K562 (cell line): ENCODE measurements around the gene ARHGAP18. TPM values are rescaled to one million over a fixed set of nuclear protein-coding genes. Genes with fewer than 3 reads are reported as not detected.

ENCODE experiments used
- ATAC-seq: fragments of 200-7000 bp; cut with Tn5 transposase; 3 replicates; pipeline ENCODE4 v1.9.1; 2020; ENCODE audit warnings: moderate library complexity
- BruUV-seq: library from RNA; stranded (reverse); fragments of 400-500 nt; replicated peaks from 2 replicates; lab custom pipeline; 2021; lab: Mats Ljungman, UMichigan
- CTCF ChIA-PET: fragments of 300-600 bp; formaldehyde crosslinking; extraction: SDS; loops from one replicate; lab custom pipeline; 2021; ENCODE audit warnings: low intra/inter-chr PET ratio; lab: Yijun Ruan, JAX
- POLR2A ChIA-PET: fragments of 300-600, 350-650 bp; sonication (Branson Sonifier 250); formaldehyde crosslinking; extraction: SDS; loops from one replicate; lab custom pipeline; 2021; ENCODE audit warnings: antibody characterized with exemption, inconsistent platforms; lab: Yijun Ruan, JAX
- DNase-seq, 4 experiments: peaks; one replicate each; pipeline versions ENCODE4 v3.0.0 to v3.0.0-alpha.2; 2011 to 2018; ENCODE audit warnings: low spot score in 3 of 4, mixed read lengths in 3 of 4; ENCODE audit errors: extremely low read depth in 1 of 4
- FAIRE-seq: peaks from 2 replicates; lab custom pipeline; 2011; peaks lifted over from hg19 to GRCh38; lab: Jason Lieb, UNC
- H2AFZ ChIP-seq: 2 replicates; pipeline ENCODE4 v1.6.0; 2011; ENCODE audit warnings: low read depth, low read length, control low read depth, inconsistent platforms
- H3K27ac ChIP-seq: fragments of 200-600 bp; 3 replicates; pipeline ENCODE4 v1.8.0; 2011; ENCODE audit warnings: low read depth, mild to moderate bottlenecking, control low read depth, inconsistent platforms, low read length, moderate library complexity, mixed read lengths; ENCODE audit errors: extremely low read depth
- H3K27me3 ChIP-seq, 2 experiments: fragments of 300-600 bp in 1 of 2; 2 replicates in 1 of 2; 3 replicates in 1 of 2; pipeline versions ENCODE4 v1.6.0 to v1.8.0; 2011; ENCODE audit warnings: inconsistent platforms in 2 of 2, low read length in 2 of 2, mild to moderate bottlenecking in 1 of 2, mixed read lengths in 1 of 2, moderate library complexity in 1 of 2; ENCODE audit not compliant: control insufficient read depth in 2 of 2, insufficient read depth in 2 of 2
- H3K36me3 ChIP-seq: fragments of 300-600 bp; 3 replicates; pipeline ENCODE4 v1.8.0; 2011; ENCODE audit warnings: mild to moderate bottlenecking, low read length, inconsistent platforms; ENCODE audit not compliant: control insufficient read depth, insufficient read depth
- H3K4me1 ChIP-seq, 2 experiments: fragments of 200-600 bp in 1 of 2; replicated peaks in 1 of 2; 2 replicates in 1 of 2; 3 replicates in 1 of 2; pipeline versions ENCODE4 v1.5.1 to v1.8.0; 2011; ENCODE audit warnings: inconsistent platforms in 2 of 2, low read length in 2 of 2, mild to moderate bottlenecking in 1 of 2, mixed read lengths in 1 of 2, moderate library complexity in 1 of 2; ENCODE audit not compliant: control insufficient read depth in 2 of 2, insufficient read depth in 2 of 2
- H3K4me2 ChIP-seq: 2 replicates; pipeline ENCODE4 v1.6.1; 2011; ENCODE audit warnings: low read length, control low read depth, inconsistent platforms, mixed read lengths; ENCODE audit not compliant: insufficient read depth
- H3K4me3 ChIP-seq: fragments of 200-600 bp; sonication (generic), shearing (Covaris generic); 2 replicates; pipeline ENCODE4 v1.5.1; 2016; ENCODE audit warnings: control low read depth, inconsistent platforms
- H3K79me2 ChIP-seq: fragments of 200-600 bp; 3 replicates; pipeline ENCODE4 v1.8.0; 2011; ENCODE audit warnings: low read length, inconsistent platforms; ENCODE audit not compliant: control insufficient read depth, insufficient read depth
- H3K9ac ChIP-seq, 2 experiments: 2 replicates each; pipeline versions ENCODE4 v1.6.0 to v1.6.1; 2011; ENCODE audit warnings: low read depth in 2 of 2, low read length in 2 of 2, control low read depth in 1 of 2, inconsistent platforms in 1 of 2, mild to moderate bottlenecking in 1 of 2, mixed read lengths in 1 of 2; ENCODE audit not compliant: insufficient read depth in 1 of 2
- H3K9me1 ChIP-seq: one replicate; pipeline ENCODE4 v1.6.0; 2011; ENCODE audit warnings: inconsistent platforms, mild to moderate bottlenecking, low read length, moderate library complexity; ENCODE audit not compliant: control insufficient read depth, insufficient read depth
- H3K9me3 ChIP-seq: replicated peaks from 2 replicates; pipeline ENCODE4 v1.5.1; 2011; ENCODE audit warnings: low read depth, low read length, inconsistent platforms; ENCODE audit not compliant: control insufficient read depth, insufficient read depth
- H4K20me1 ChIP-seq: replicated peaks from 2 replicates; pipeline ENCODE4 v1.6.1; 2011; ENCODE audit warnings: low read length, inconsistent platforms, mixed read lengths; ENCODE audit not compliant: control insufficient read depth, insufficient read depth
- BCL6 ChIP-seq: fragments of 250-450 bp; sonication (Bioruptor Pico); IDR thresholded peaks from 2 replicates; pipeline ENCODE4 v1.4.0; 2020
- COPS2 ChIP-seq: fragments of 450-650 bp; conservative IDR thresholded peaks from 2 replicates; pipeline ENCODE4 v1.6.1; 2016; ENCODE audit warnings: mild to moderate bottlenecking, moderate library complexity
- CREB1 ChIP-seq, 2 experiments: sonication (generic) in 1 of 2; formaldehyde crosslinking in 1 of 2; IDR thresholded peaks; 2 replicates each; pipeline versions ENCODE4 v1.6.1 to v1.8.0; 2012 to 2022; ENCODE audit warnings: inconsistent platforms in 1 of 2, mild to moderate bottlenecking in 1 of 2, missing genetic modification reagents in 1 of 2, moderate library complexity in 1 of 2
- ELF2 ChIP-seq: fragments of 250-450 bp; sonication (Bioruptor Pico); IDR thresholded peaks from 2 replicates; pipeline ENCODE4 v1.5.0; 2021; ENCODE audit warnings: mild to moderate bottlenecking
- FOXM1 ChIP-seq, 2 experiments: fragments of 450-650 bp in 1 of 2; sonication (generic) in 1 of 2; formaldehyde crosslinking in 1 of 2; IDR thresholded peaks; 2 replicates each; pipeline versions ENCODE4 v1.6.1 to v1.9.0; 2017 to 2022; ENCODE audit warnings: low read depth in 2 of 2, mild to moderate bottlenecking in 2 of 2, missing genetic modification reagents in 1 of 2, moderate library complexity in 1 of 2
- HNRNPK ChIP-seq: fragments of 200-400 bp; formaldehyde crosslinking; IDR thresholded peaks from one replicate; pipeline ENCODE4 v1.6.1; 2018; ENCODE audit warnings: mild to moderate bottlenecking, low read depth, low read length; ENCODE audit not compliant: poor library complexity, severe bottlenecking
- MAFK ChIP-seq: IDR thresholded peaks from 2 replicates; pipeline ENCODE4 v1.6.1; 2011; ENCODE audit warnings: low read length, improper control_type of control experiment
- MBD1 ChIP-seq: fragments of 250-450 bp; sonication (Bioruptor Pico); IDR thresholded peaks from 2 replicates; pipeline ENCODE4 v1.8.0; 2022; ENCODE audit warnings: inconsistent platforms
- RAD21 ChIP-seq, 2 experiments: fragments of 250-450 bp in 1 of 2; fragments of 450-650 bp in 1 of 2; sonication (Bioruptor Pico) in 1 of 2; formaldehyde crosslinking in 1 of 2; IDR thresholded peaks in 1 of 2; conservative IDR thresholded peaks in 1 of 2; 2 replicates each; pipeline versions ENCODE4 v1.4.0 to v1.8.0; 2020 to 2022; ENCODE audit warnings: mild to moderate bottlenecking in 2 of 2, moderate library complexity in 1 of 2
- SLC30A9 ChIP-seq: fragments of 250-450 bp; sonication (Bioruptor Pico); IDR thresholded peaks from 2 replicates; pipeline ENCODE4 v1.8.0; 2022; ENCODE audit warnings: mild to moderate bottlenecking, moderate library complexity
- TFAP4 ChIP-seq: sonication (generic); formaldehyde crosslinking; IDR thresholded peaks from 2 replicates; pipeline ENCODE4 v1.8.0; 2022; ENCODE audit warnings: missing genetic modification reagents, mild to moderate bottlenecking, moderate library complexity, borderline replicate concordance
- WGBS: fragments of 100-300 bp; shearing (Covaris generic); methylation state at CpG from one replicate; pipeline ENCODE4 v1.1.6; 2016; ENCODE audit warnings: low coverage, mixed read lengths; ENCODE audit not compliant: insufficient coverage; ENCODE audit errors: missing lambda C conversion rate; 5-methylcytosine and 5-hydroxymethylcytosine counted together
- in situ Hi-C: fragments of 300-500 bp; cut with MboI; formaldehyde crosslinking; loops from 4 replicates; pipeline ENCODE4 v1.15.0; 2018; ENCODE audit warnings: inconsistent platforms, mixed read lengths
- intact Hi-C: fragments of 100-400 bp; cut with micrococcal nuclease; formaldehyde crosslinking; loops from 2 replicates; pipeline ENCODE4 v1.14.2; 2022
- polyA plus RNA-seq, 8 experiments: library from polyadenylated mRNA; depleted of rRNA in 4 of 8; stranded (reverse) in 5 of 8; unstranded in 3 of 8; fragments of >200 nt; fragmentation: Nextera tagmentation in 2 of 8; fragmentation: Illumina TruSeq in 1 of 8; extraction: Ambion mirVana in 2 of 8; extraction: Trizol in 1 of 8; gene quantifications; 2 replicates each; pipeline versions ENCODE4 v1.2.1 to v1.2.3, GENCODE V29; 2011 to 2014; ENCODE audit warnings: inconsistent platforms in 1 of 8, missing spikeins in 1 of 8
- total RNA-seq, 7 experiments: library from RNA; depleted of rRNA in 6 of 7; stranded (reverse); fragments of >200 nt in 6 of 7; fragmentation: Illumina TruSeq in 2 of 7; extraction: Trizol in 2 of 7; gene quantifications; 2 replicates each; pipeline versions ENCODE4 v1.2.1 to v1.2.3, GENCODE V29; 2011 to 2021; ENCODE audit warnings: low replicate concordance in 1 of 7
- TF ChIP-seq, protein P1 (sequence below): fragments of 450-650 bp; formaldehyde crosslinking; IDR thresholded peaks from 2 replicates; pipeline ENCODE4 v1.4.0; 2020; ENCODE audit warnings: mild to moderate bottlenecking

Gene ARHGAP18
- total and polyA plus RNA-seq, 9 of the 15 experiments (the other 6 are each of a cell fraction or from before 2014, with no cell fraction given) = 13.3 to 29.7 (median 21.1) TPM

GRCh38 chr6:129653229-129653628 lies 56.7 kb downstream of the ARHGAP18 start:
- 45% methylated on average over 2 of the region's 2 CpGs for WGBS
- DNase-seq (no peak), FAIRE-seq (no peak), ATAC-seq (no peak)
- no peak overlapping the region for H3K4me3 ChIP-seq
- BruUV-seq = no TSS peak
- H3K4me1 ChIP-seq = peaks cover 3 to 4% of the 10 kb centered on the region in 2 experiments; a peak in 3 of 5 replicates
- H3K4me2 ChIP-seq = no peak overlapping the region
- in situ Hi-C loops (no loop called here), intact Hi-C loops (no loop called here)
- H3K9ac ChIP-seq = no peak overlapping the region
- H2AFZ ChIP-seq = no peak overlapping the region
- CTCF ChIA-PET = no interaction called here
- H3K9me1 ChIP-seq = no peaks in the 10 kb centered on the region
- no peaks in the 10 kb centered on the region for H3K27me3 ChIP-seq
- H3K79me2 ChIP-seq = peaks cover 18% of the 10 kb centered on the region; the same call in 2 of the 3 replicates
- TF ChIP-seq HNRNPK (no peak), TFAP4 (no peak), SLC30A9 (no peak), BCL6 (CRISPR knock-in tag) (no peak)
- H3K36me3 ChIP-seq = no peaks in the 10 kb centered on the region; the same call in 2 of the 3 replicates
- H3K27ac ChIP-seq = no peak overlapping the region
- H4K20me1 ChIP-seq = no peaks in the 10 kb centered on the region
- POLR2A ChIA-PET = interaction anchor here (0.6 to 2.0 kb wide), 6 partner anchors 8 to 54 kb away, joined by 3 to 10 read pairs (median 4); no protein-coding TSS in a partner anchor
- no peaks in the 10 kb centered on the region for H3K9me3 ChIP-seq

GRCh38 chr6:129651291-129651691 lies 58.7 kb downstream of the ARHGAP18 start:
- WGBS = 77% methylated on average over 2 of the region's 2 CpGs
- no peaks in the 10 kb centered on the region for H4K20me1 ChIP-seq
- DNase-seq = no peak
- ChIA-PET CTCF (no interaction called here), POLR2A (interaction anchor here (1.2 to 1.3 kb wide), 2 partner anchors 22 to 81 kb away, joined by 3 read pairs; no protein-coding TSS in a partner anchor)
- no peak overlapping the region for H2AFZ ChIP-seq
- FAIRE-seq = no peak
- no peak overlapping the region for H3K27ac ChIP-seq
- no peaks in the 10 kb centered on the region for H3K9me1 ChIP-seq
- H3K79me2 ChIP-seq = peaks cover 6% of the 10 kb centered on the region; the same call in 2 of the 3 replicates
- no peak overlapping the region for H3K9ac ChIP-seq
- H3K4me1 ChIP-seq = peaks cover 3 to 4% of the 10 kb centered on the region in 2 experiments; a peak in 3 of 5 replicates
- H3K27me3 ChIP-seq = no peaks in the 10 kb centered on the region
- no peaks in the 10 kb centered on the region; the same call in 2 of the 3 replicates for H3K36me3 ChIP-seq
- H3K4me3 ChIP-seq = no peak overlapping the region
- H3K4me2 ChIP-seq = no peak overlapping the region
- intact Hi-C loops = no loop called here
- no peak for ATAC-seq
- no TSS peak for BruUV-seq
- in situ Hi-C loops = no loop called here
- no peaks in the 10 kb centered on the region for H3K9me3 ChIP-seq
- TF ChIP-seq ELF2 (CRISPR knock-in tag) (no peak), RAD21 (CRISPR knock-in tag; conservative IDR thresholded peaks at IDR 0.05 in 1 of 2, IDR thresholded peaks at IDR 0.05 in 1 of 2) (no peak), COPS2 (no peak), FOXM1 (IDR thresholded peaks at IDR 0.05; ENCODE audit: low read depth) (no peak), FOXM1 (CRISPR knock-in tag; IDR thresholded peaks at IDR 0.05; ENCODE audit: low read depth) (no peak), MAFK (no peak), CREB1 (IDR thresholded peaks at IDR 0.05) (no peak), CREB1 (CRISPR knock-in tag; IDR thresholded peaks at IDR 0.05) (no peak), MBD1 (CRISPR knock-in tag) (no peak)
- TF ChIP-seq, protein P1, sequence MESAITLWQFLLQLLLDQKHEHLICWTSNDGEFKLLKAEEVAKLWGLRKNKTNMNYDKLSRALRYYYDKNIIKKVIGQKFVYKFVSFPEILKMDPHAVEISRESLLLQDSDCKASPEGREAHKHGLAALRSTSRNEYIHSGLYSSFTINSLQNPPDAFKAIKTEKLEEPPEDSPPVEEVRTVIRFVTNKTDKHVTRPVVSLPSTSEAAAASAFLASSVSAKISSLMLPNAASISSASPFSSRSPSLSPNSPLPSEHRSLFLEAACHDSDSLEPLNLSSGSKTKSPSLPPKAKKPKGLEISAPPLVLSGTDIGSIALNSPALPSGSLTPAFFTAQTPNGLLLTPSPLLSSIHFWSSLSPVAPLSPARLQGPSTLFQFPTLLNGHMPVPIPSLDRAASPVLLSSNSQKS = no peak
